GM12878 (cell line): ENCODE results near the gene GALNTL6. TPM values are rescaled to one million over a fixed set of nuclear protein-coding genes. Genes with fewer than 3 reads are reported as not detected.
A peak's percentile ranks its signal among the peaks of the same experiment; 100 is the strongest.

ENCODE experiments used
- ATAC-seq: fragments of 200-7000 bp; cut with Tn5 transposase; 3 replicates; pipeline ENCODE4 v1.9.1; 2020; ENCODE audit warnings: mild to moderate bottlenecking, moderate library complexity
- BruUV-seq: library from RNA; stranded (reverse); fragments of 400-500 nt; replicated peaks from 2 replicates; lab custom pipeline; 2021; lab: Mats Ljungman, UMichigan
- CTCF ChIA-PET: fragments of 300-600 bp; sonication (Branson Sonifier 250); formaldehyde crosslinking; extraction: SDS; loops from one replicate; lab custom pipeline; 2021; ENCODE audit warnings: inconsistent platforms; lab: Yijun Ruan, JAX
- POLR2A ChIA-PET: fragments of 350-600 bp; formaldehyde crosslinking; extraction: SDS; loops from one replicate; lab custom pipeline; 2021; ENCODE audit warnings: inconsistent platforms; lab: Charles Lee
- RAD21 ChIA-PET: fragments of 300-600 bp; sonication (Branson Sonifier 250); formaldehyde crosslinking; loops from one replicate; lab custom pipeline; 2023; ENCODE audit warnings: antibody characterized with exemption; ENCODE audit not compliant: unreplicated experiment; lab: Charles Lee
- SMC1A ChIA-PET: fragments of 300-600 bp; sonication (Branson Sonifier 250); formaldehyde crosslinking; loops from one replicate; lab custom pipeline; 2023; ENCODE audit not compliant: unreplicated experiment, uncharacterized antibody; lab: Charles Lee
- DNase-seq: peaks from one replicate; pipeline ENCODE4 v3.0.0-alpha.2; 2011; ENCODE audit warnings: low read depth, low spot score
- FAIRE-seq: peaks from 3 replicates; lab custom pipeline; 2011; peaks lifted over from hg19 to GRCh38; lab: Jason Lieb, UNC
- H2AFZ ChIP-seq: 2 replicates; pipeline ENCODE4 v1.6.0; 2011; ENCODE audit warnings: low read depth, low read length, control low read depth; ENCODE audit not compliant: control insufficient read depth
- H3K27ac ChIP-seq: 2 replicates; pipeline ENCODE4 v1.5.1; 2011; ENCODE audit warnings: control low read depth; ENCODE audit not compliant: control insufficient read depth, insufficient read depth
- H3K27me3 ChIP-seq, 2 experiments: replicated peaks in 1 of 2; 2 replicates each; pipeline versions ENCODE4 v1.6.0 to v1.6.1; 2011; ENCODE audit warnings: low read length in 1 of 2; ENCODE audit not compliant: control insufficient read depth in 2 of 2, insufficient read depth in 2 of 2
- H3K36me3 ChIP-seq, 2 experiments: 2 replicates each; pipeline ENCODE4 v1.5.1; 2011; ENCODE audit warnings: low read length in 1 of 2; ENCODE audit not compliant: control insufficient read depth in 2 of 2, insufficient read depth in 2 of 2
- H3K4me1 ChIP-seq: 2 replicates; pipeline ENCODE4 v1.6.1; 2011; ENCODE audit warnings: mild to moderate bottlenecking, low read length, moderate library complexity, mixed read lengths; ENCODE audit not compliant: control insufficient read depth, insufficient read depth
- H3K4me2 ChIP-seq: 2 replicates; pipeline ENCODE4 v1.6.0; 2011; ENCODE audit warnings: control low read depth; ENCODE audit not compliant: control insufficient read depth, insufficient read depth
- H3K4me3 ChIP-seq: fragments of 200-600 bp; sonication (generic); 2 replicates; pipeline ENCODE4 v1.5.1; 2016
- H3K79me2 ChIP-seq: 2 replicates; pipeline ENCODE4 v1.6.0; 2011; ENCODE audit warnings: low read length; ENCODE audit not compliant: control insufficient read depth, insufficient read depth
- H3K9ac ChIP-seq: 2 replicates; pipeline ENCODE4 v1.8.0; 2011; ENCODE audit warnings: low read length, control low read depth, mixed read lengths; ENCODE audit not compliant: control insufficient read depth, insufficient read depth
- H3K9me3 ChIP-seq: replicated peaks from 3 replicates; pipeline ENCODE4 v1.5.1; 2011; ENCODE audit warnings: mild to moderate bottlenecking, low read length; ENCODE audit not compliant: control insufficient read depth, insufficient read depth
- H4K20me1 ChIP-seq: 2 replicates; pipeline ENCODE4 v1.6.0; 2011; ENCODE audit not compliant: control insufficient read depth, insufficient read depth
- CBX3 ChIP-seq: fragments of 200-600 bp; sonication (generic); IDR thresholded peaks from 2 replicates; pipeline ENCODE4 v1.6.1; 2016; ENCODE audit warnings: low read depth, borderline replicate concordance
- CEBPB ChIP-seq, 2 experiments: fragments of 150-350 bp in 1 of 2; IDR thresholded peaks; 2 replicates each; pipeline ENCODE4 v1.6.1; 2012 to 2014; ENCODE audit warnings: low read depth in 2 of 2, low read length in 2 of 2, borderline replicate concordance in 1 of 2, inconsistent platforms in 1 of 2
- EED ChIP-seq: sonication (generic); IDR thresholded peaks from 2 replicates; pipeline ENCODE4 v1.6.1; 2016; ENCODE audit warnings: antibody characterized with exemption, low read depth
- GABPA ChIP-seq: IDR thresholded peaks from 2 replicates; pipeline ENCODE4 v1.6.1; 2014; ENCODE audit warnings: antibody characterized with exemption, low read depth, mild to moderate bottlenecking, inconsistent platforms
- GATAD2B ChIP-seq: fragments of 450-650 bp; conservative IDR thresholded peaks from 2 replicates; pipeline ENCODE4 v1.6.1; 2017; ENCODE audit warnings: low read depth, mild to moderate bottlenecking, moderate library complexity
- MEF2A ChIP-seq: IDR thresholded peaks from 2 replicates; pipeline ENCODE4 v1.6.1; 2011; ENCODE audit warnings: low read depth, mild to moderate bottlenecking, low read length, moderate library complexity; ENCODE audit not compliant: insufficient read depth
- NR2C2 ChIP-seq: IDR thresholded peaks from 2 replicates; pipeline ENCODE4 v1.6.1; 2011; ENCODE audit warnings: borderline replicate concordance, low read depth; ENCODE audit not compliant: control insufficient read depth, insufficient read length
- PAX5 ChIP-seq: IDR thresholded peaks from 2 replicates; pipeline ENCODE4 v1.6.1; 2011; ENCODE audit warnings: low read depth, low read length, borderline replicate concordance
- RB1 ChIP-seq: fragments of 450-650 bp; formaldehyde crosslinking; IDR thresholded peaks from 2 replicates; pipeline ENCODE4 v1.6.1; 2017; ENCODE audit warnings: mild to moderate bottlenecking, borderline replicate concordance
- RELA ChIP-seq: fragments of 450-650 bp; IDR thresholded peaks from 2 replicates; pipeline ENCODE4 v1.8.0; 2014; ENCODE audit warnings: borderline replicate concordance; ENCODE audit not compliant: partially characterized antibody
- SIN3A ChIP-seq: IDR thresholded peaks from 2 replicates; pipeline ENCODE4 v1.6.1; 2012; ENCODE audit warnings: low read depth, low read length, improper control_type of control experiment
- SMAD1 ChIP-seq: fragments of 450-650 bp; IDR thresholded peaks from 2 replicates; pipeline ENCODE4 v1.6.1; 2018; ENCODE audit warnings: mild to moderate bottlenecking, low read depth; ENCODE audit not compliant: partially characterized antibody
- SMC3 ChIP-seq: IDR thresholded peaks from 2 replicates; pipeline ENCODE4 v1.6.1; 2011; ENCODE audit warnings: low read length, improper control_type of control experiment, borderline replicate concordance
- SRF ChIP-seq, 2 experiments: IDR thresholded peaks; 2 replicates each; pipeline ENCODE4 v1.6.1; 2011; ENCODE audit warnings: low read depth in 2 of 2, low read length in 2 of 2, mild to moderate bottlenecking in 1 of 2, moderate library complexity in 1 of 2
- WGBS: methylation state at CpG from one replicate; pipeline ENCODE4 v1.1.6; 2016; ENCODE audit warnings: low lambda C conversion rate; ENCODE audit not compliant: insufficient replicate concordance, insufficient coverage; ENCODE audit errors: missing lambda C conversion rate; 5-methylcytosine and 5-hydroxymethylcytosine counted together
- in situ Hi-C: fragments of 300-500 bp; cut with MboI; formaldehyde crosslinking; loops from 9 replicates; pipeline ENCODE4 v1.14.3; 2018; ENCODE audit warnings: mixed read lengths
- intact Hi-C: fragments of 100-400 bp; cut with micrococcal nuclease; formaldehyde crosslinking; loops from one replicate; pipeline ENCODE4 v1.14.2; 2022; ENCODE audit not compliant: unreplicated experiment
- polyA plus RNA-seq, 11 experiments: library from polyadenylated mRNA; depleted of rRNA in 4 of 11; unstranded in 6 of 11; stranded (reverse) in 5 of 11; fragments of >200 nt; fragmentation: Nextera tagmentation in 4 of 11; fragmentation: Illumina TruSeq in 1 of 11; extraction: Ambion mirVana in 4 of 11; extraction: Trizol in 1 of 11; gene quantifications; 1 replicate in 1 of 11; 2 replicates in 10 of 11; pipeline versions ENCODE4 v1.2.1 to v1.2.3, GENCODE V29; 2011 to 2016; ENCODE audit warnings: inconsistent platforms in 2 of 11, missing spikeins in 2 of 11, low read depth in 1 of 11
- total RNA-seq, 4 experiments: library from RNA; depleted of rRNA in 3 of 4; stranded (reverse); fragments of >200 nt in 3 of 4; fragmentation: Illumina TruSeq in 1 of 4; extraction: Trizol in 1 of 4; gene quantifications; 2 replicates each; pipeline versions ENCODE4 v1.2.1 to v1.2.3, GENCODE V29; 2013 to 2021
- TF ChIP-seq, protein P1 (sequence below): IDR thresholded peaks from 2 replicates; pipeline ENCODE4 v1.6.1; 2012; ENCODE audit warnings: low read depth, low read length, improper control_type of control experiment
- TF ChIP-seq, protein P2 (sequence below): IDR thresholded peaks from 2 replicates; pipeline ENCODE4 v1.6.1; 2011; ENCODE audit warnings: low read depth, mild to moderate bottlenecking, low read length, moderate library complexity, borderline replicate concordance; ENCODE audit errors: extremely low read depth
- TF ChIP-seq, protein P3 (sequence below): IDR thresholded peaks from 2 replicates; pipeline ENCODE4 v1.6.1; 2011; ENCODE audit warnings: mild to moderate bottlenecking, low read depth, low read length, moderate library complexity; ENCODE audit not compliant: insufficient replicate concordance

GALNTL6 gene
- total and polyA plus RNA-seq, 10 of the 15 experiments (the other 5 are each of a cell fraction or from before 2014, with no cell fraction given), result 0.01 to 0.29 TPM; not detected in 8

DNA sequence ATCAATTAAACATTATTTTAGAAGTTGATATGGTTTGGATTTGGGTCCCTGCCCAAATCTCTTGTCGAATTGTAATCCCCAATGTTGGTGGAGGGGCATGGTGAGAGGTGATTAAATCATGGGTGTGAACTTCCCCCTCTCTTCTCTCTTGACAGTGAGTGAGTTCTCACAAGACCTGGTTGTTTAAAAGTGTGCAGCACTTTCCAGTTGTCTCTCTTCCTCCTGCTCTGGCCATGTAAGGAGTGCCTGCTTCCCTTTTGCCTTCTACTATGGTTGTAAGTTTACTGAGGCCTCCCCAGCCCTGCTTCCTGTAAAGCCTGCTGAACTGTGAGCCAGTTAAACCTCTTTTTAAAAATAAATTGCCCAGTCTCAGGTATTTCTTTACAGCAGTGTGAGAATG lies 141.4 kb downstream of the GALNTL6 start:
- Histone ChIP-seq H3K9me3 (no peaks in the 10 kb centered on the region), H2AFZ (no peak overlapping the region), H3K27ac (no peak overlapping the region), H3K9ac (no peak overlapping the region), H3K4me3 (no peak overlapping the region), H3K27me3 (no peaks in the 10 kb centered on the region), H3K4me1 (no peaks in the 10 kb centered on the region), H3K4me2 (no peak overlapping the region), H3K36me3 (no peaks in the 10 kb centered on the region), H4K20me1 (no peaks in the 10 kb centered on the region), H3K79me2 (no peaks in the 10 kb centered on the region)
- intact Hi-C loops (no loop called here), in situ Hi-C loops (no loop called here)
- FAIRE-seq (peak; percentile 13), ATAC-seq (peak; percentile 66), DNase-seq (peak; percentile 11)
- POLR2A ChIA-PET, result no interaction called here
- CTCF ChIA-PET, result no interaction called here
- BruUV-seq, result no TSS peak
- RAD21 ChIA-PET, result no interaction called here
- SMC1A ChIA-PET, result no interaction called here
- 6% methylated on average over 1 of the region's 1 CpG for WGBS
- TF ChIP-seq SRF (IDR thresholded peaks at IDR 0.05; ENCODE audit: low read depth in 2 of 2, low read length in 2 of 2) (0 out of 4 replicates have a peak, but pooled peaks of 1 of the 2 experiments have one; percentile 27), PAX5 (no peak)
- TF ChIP-seq, all 136 proteins: peak for 1

DNA sequence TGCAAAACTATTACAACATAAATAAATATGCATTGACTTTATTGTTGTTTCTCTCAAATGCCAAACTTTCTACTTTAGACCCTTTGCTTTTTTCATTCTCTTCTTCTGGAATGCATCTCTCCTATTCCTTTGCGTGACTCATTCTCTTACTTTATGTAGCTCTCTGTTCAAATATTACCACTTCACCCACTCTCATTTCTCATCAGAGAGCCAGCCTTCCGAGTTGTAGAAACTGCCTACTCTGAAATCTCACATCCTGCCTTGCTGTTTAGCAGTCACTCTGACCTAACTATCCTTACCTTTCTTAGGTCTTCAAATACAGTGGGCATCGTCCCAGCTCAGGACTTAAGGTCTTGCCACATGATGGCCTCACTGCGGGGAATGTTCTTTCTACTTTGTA lies 143.5 kb downstream of the GALNTL6 start:
- Histone ChIP-seq H3K36me3 (no peaks in the 10 kb centered on the region), H3K4me2 (no peak overlapping the region), H3K9me3 (no peaks in the 10 kb centered on the region), H3K4me1 (no peaks in the 10 kb centered on the region), H4K20me1 (no peaks in the 10 kb centered on the region), H3K4me3 (no peak overlapping the region), H3K9ac (no peak overlapping the region), H3K27ac (no peak overlapping the region), H2AFZ (no peak overlapping the region), H3K79me2 (no peaks in the 10 kb centered on the region), H3K27me3 (no peaks in the 10 kb centered on the region)
- ChIA-PET RAD21 (no interaction called here), POLR2A (no interaction called here), CTCF (no interaction called here), SMC1A (no interaction called here)
- FAIRE-seq, result no peak
- in situ Hi-C loops, result no loop called here
- no peak for ATAC-seq
- no TSS peak for BruUV-seq
- DNase-seq, result no peak
- intact Hi-C loops, result no loop called here
- 22% methylated on average over 4 of the region's 4 CpGs for WGBS
- TF ChIP-seq, protein P1, sequence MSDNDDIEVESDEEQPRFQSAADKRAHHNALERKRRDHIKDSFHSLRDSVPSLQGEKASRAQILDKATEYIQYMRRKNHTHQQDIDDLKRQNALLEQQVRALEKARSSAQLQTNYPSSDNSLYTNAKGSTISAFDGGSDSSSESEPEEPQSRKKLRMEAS, result no peak
- TF ChIP-seq SMAD1, result no peak
- no peak for TF ChIP-seq RELA
- no peak for TF ChIP-seq CBX3
- TF ChIP-seq, protein P2, sequence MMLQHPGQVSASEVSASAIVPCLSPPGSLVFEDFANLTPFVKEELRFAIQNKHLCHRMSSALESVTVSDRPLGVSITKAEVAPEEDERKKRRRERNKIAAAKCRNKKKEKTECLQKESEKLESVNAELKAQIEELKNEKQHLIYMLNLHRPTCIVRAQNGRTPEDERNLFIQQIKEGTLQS, result no peak
- TF ChIP-seq SIN3A, result no peak
- TF ChIP-seq EED, result no peak
- TF ChIP-seq SMC3, result no peak
- TF ChIP-seq CEBPB (IDR thresholded peaks at IDR 0.05; ENCODE audit: borderline replicate concordance in 1 of 2, low read depth in 2 of 2, low read length in 2 of 2), result no peak
- TF ChIP-seq RB1, result no peak
- no peak for TF ChIP-seq GATAD2B
- no peak for TF ChIP-seq MEF2A
- TF ChIP-seq NR2C2, result no peak
- TF ChIP-seq, protein P3, sequence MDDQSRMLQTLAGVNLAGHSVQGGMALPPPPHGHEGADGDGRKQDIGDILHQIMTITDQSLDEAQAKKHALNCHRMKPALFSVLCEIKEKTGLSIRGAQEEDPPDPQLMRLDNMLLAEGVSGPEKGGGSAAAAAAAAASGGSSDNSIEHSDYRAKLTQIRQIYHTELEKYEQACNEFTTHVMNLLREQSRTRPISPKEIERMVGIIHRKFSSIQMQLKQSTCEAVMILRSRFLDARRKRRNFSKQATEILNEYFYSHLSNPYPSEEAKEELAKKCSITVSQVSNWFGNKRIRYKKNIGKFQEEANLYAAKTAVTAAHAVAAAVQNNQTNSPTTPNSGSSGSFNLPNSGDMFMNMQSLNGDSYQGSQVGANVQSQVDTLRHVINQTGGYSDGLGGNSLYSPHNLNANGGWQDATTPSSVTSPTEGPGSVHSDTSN, result no peak
- TF ChIP-seq GABPA, result no peak
